ENCODE data around the gene TMEM170A.

Gene TMEM170A

GRCh38 chr16:75394941-75395340, 69.5 kb downstream of the TMEM170A start:
- DNase-seq, result no peak

Measured in activated CD4-positive, alpha-beta T cell treated with anti-CD3 and anti-CD28 coated beads for 4 hours (primary cell).